GM18861 (cell line): ENCODE data around the gene NKD2.
"Not testable (repeated sequence)": the region's sequence is repeated elsewhere in the genome, so short reads cannot be mapped to it uniquely, and the experiment has no call there.

Experiments used
- ATAC-seq: cut with Tn5 transposase; IDR thresholded peaks from one replicate; pipeline ENCODE4 v1.9.1; 2021; ENCODE audit not compliant: unreplicated experiment

NKD2 gene

GRCh38 chr5:1055896-1056610 lies 47.5 kb downstream of the NKD2 start:
- ATAC-seq = no peak

DNA sequence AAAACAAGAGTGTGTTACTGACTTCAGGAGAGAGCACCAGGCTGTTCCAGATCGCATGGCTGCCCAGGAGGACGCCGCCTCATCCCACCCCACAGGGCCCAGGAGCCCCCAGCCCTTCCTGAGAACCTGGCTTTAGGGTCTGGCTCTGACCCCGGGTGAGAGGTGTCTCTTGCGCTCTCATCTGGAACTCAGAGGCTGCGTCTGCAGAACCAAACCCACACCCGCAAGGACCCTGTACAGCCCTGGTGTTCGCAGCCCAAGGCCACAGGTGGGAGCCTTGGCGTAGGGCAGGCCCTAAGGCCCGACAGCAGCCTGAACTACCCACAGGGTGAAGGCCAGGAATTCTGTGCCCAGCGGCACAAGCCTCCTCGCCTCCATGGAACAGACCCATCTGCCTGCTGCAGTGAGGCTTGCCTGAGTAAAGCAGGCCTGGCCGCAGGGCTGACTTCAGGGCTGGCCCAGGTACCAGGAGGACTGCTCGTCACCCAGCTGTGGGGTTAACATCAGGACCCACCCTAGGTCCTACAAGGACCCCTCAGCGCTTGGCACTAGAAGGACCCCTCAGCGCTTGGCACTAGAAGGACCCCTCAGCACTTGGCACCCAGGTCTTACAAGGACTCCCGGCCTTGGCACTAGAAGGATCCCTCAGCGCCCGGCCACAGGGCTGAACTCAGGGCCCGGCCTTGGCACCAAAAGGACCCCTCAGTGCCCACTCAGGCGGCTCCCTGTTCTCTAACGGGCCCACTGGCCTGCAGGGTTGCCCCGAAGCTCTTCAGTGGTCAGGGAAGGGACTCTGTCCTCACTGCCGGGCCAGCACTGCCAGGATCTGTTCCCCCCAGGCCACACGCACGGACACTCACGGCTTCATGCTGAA lies 48.2 kb downstream of the NKD2 start:
- no peak for ATAC-seq

GRCh38 chr5:1057485-1058082 lies 49.0 kb downstream of the NKD2 start:
- no peak for ATAC-seq

GRCh38 chr5:1058083-1058945 lies 49.7 kb downstream of the NKD2 start:
- no peak for ATAC-seq

DNA sequence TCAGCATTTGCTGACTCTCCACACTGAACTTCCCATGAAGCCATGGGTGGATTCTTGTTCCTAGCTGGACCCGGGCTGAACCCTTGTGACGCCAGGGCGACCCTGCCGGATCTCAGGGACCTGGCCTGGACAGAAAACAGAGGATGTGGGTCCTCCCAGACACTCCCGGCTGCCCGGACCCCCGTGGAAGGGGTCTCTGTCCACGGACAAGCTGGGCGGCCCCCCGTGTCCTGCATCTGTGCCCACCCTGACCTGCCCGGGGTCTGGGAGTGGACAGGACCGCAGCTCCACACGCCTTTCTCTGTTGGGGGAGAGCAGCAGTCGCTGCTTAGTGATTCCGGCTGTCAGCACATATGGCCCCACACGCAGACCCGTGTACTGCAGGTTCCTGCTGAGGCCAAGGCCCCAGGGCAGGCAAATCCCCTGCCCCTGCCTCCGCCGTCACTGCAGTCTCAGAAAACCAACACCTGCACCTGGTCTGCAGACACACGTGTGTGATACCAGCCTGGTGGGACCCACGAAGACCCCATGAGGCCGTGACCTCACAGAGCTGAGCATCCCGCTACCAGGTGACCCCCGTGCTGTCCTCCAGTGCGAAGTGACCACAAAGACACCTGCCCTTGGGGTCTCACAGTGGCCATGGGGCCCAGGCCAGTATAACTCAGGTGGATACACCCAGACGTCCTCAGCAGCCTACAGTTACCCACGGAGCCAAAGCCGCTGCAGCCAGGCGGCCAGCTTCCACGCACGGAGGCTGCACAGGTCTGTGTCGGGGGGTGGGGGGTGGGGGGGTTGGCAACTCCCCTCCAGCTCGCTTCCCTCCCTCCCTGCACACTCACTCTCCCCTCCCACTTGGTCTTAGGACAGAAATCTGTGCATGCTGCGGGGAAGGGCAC lies 50.6 kb downstream of the NKD2 start:
- no peak for ATAC-seq

DNA sequence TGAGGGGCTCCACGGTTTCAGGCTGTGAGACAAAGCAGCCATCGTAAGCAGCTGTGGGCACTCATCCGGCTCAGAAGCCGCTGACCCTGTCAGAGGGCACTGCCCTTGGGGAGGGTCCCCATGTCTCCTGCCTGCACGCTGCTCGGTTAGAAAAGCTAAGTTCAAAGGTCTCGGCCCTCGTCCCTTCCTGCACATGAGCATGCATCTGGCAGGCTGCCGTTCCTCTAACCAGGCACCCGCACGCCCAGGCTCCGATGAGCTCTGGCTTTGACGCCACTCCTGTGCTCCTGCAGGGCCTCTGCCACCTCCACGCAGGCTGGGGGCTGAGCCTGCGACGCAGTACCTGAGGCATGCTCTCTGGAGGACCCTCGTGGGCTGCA lies 51.3 kb downstream of the NKD2 start:
- ATAC-seq = no peak

DNA sequence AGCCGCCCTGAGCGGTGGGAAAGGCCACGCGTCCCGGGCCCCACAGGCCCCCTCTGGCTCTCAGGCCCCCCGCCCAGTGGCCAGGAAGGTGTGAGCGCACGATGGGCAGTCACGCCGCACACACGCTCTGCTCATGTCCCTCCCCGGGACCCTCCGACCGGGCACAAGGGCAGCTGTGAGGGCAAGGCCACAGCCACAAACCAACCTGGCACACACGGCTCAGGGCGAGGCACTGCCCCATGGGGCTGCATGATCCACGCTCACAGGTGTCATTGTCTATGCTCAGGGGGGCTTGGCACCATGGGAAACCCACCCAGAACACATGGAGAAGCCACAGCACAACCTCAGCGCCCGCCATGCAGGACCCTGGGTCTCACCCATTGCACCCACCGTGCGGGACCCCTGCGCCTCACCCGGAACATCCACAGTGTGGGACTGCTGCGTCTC lies 52.0 kb downstream of the NKD2 start:
- no peak for ATAC-seq

- ATAC-seq = not testable (repeated sequence)
These were observed 52.7 kb downstream of the NKD2 start for GRCh38 chr5:1061292-1061691.

DNA sequence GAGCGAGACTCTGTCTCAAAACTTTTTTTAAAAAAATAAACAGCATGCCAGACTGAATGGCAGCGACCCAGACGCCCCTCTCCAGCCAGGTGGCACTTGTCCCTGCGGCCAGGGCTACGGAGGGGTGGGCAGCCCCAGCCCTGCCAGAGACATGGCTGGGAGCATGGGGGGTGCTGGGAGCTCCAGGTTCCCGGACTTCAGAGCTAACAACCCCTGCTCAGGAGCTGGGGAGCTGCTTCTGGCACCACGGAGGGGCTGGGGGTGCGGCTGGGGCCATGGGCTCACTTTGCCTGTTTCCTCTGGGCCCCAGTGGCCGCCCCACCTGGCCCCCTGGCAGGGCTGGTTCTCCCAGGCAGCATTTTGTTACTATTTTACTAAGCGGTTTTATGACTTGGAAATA lies 53.3 kb downstream of the NKD2 start:
- no peak for ATAC-seq

DNA sequence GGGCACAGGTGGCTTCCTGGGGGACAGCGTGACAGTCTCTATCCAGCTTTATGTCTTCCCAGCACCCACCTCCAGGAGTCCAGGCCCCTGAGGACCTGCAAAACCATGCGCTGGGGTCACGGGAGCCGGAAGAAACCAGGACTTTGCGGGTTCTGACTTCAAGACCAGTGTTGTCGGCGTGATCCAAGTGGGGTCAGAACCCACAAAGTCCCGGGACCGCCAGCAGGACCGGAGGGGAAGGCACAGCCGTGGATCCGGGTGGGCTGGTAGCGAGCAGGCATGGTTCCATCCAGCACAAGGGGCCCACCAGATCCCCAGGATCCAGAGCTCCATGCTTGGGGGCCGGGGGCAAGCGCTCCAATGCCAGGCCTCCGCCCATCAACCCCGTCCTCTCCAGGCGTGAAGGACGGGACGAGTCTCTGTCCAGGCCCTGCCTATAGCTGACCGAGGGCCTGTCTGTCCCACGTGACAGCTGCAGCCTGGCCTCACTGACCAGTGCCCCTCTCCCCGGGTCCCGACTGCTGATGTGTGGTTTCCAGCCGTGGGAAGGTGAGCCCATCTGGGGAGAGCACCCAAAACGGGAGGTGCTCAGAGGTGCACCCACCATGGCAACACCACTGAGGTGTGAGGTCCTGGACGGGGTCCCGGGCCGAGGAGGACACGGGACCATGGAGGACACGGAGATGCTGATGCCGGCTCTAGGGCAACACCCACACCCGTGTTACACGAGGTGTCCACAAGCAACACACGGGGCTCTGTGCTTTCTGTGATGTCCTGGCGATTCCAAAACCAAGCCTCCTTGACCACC lies 54.4 kb downstream of the NKD2 start:
- ATAC-seq = no peak

DNA sequence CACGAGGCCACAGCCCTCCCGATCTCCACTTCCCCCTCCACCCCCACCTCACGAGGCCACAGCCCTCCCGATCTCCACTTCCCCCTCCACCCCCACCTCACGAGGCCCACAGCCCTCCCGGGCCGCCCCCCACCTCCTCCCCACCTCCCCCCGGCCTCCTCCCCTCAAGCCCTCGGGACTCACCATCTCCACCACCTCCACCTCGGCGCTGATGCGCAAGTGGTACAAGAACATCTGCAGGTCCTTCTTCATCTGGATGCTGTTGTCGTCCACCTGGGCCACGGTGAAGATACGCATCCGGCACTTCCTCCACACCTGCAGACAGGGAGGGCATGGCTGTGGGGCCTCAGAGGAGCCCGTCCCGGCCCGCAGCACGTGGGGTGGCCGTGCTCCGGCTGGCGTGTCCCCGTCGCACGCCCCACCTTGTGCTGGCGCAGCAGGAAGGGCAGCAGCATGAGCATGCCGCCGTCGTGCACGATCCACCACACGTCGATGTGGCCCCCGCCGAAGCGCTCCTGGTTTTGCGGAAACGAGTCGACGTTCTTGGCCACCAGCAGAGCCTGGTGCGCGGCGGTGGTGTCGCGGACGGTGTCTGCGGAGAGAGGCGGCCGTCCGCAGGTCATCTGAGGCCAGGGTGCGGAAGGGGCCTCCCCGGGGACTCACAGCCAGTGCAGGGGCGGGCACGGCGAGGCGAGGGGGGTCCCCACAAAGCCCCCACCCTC lies 55.2 kb downstream of the NKD2 start:
- no peak for ATAC-seq

DNA sequence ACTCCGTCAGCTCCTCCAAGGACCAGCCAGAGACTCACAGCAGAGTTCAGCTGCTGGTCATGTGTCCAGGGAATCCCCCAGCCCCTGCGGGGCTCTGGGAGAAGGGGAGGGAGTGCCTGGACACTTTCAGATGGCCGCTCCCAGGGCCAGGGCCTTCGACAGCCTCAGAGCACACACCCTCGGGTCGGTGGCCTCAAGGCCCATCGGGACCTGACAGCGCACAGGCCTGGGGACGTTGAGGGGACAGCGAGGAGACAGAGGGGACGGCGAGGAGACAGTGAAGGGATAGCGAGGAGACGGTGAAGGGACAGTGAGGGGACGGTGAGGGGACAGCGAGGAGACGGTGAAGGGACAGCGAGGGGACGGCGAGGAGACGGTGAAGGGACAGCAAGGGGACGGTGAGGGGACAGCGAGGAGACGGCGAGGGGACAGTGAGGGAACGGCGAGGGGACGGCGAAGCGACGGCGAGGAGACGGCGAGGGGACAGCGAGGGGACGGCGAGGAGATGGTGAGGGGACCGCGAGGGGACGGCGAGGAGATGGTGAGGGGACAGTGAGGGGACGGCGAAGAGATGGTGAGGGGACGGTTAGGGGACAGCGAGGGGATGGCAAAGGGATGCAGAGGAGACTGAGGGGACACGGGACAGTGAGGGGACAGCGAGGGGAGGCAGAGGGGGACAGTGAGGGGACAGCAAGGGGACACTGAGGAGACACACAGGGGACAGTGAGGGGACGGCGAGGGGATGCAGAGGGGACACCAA lies 56.0 kb downstream of the NKD2 start:
- ATAC-seq = no peak

DNA sequence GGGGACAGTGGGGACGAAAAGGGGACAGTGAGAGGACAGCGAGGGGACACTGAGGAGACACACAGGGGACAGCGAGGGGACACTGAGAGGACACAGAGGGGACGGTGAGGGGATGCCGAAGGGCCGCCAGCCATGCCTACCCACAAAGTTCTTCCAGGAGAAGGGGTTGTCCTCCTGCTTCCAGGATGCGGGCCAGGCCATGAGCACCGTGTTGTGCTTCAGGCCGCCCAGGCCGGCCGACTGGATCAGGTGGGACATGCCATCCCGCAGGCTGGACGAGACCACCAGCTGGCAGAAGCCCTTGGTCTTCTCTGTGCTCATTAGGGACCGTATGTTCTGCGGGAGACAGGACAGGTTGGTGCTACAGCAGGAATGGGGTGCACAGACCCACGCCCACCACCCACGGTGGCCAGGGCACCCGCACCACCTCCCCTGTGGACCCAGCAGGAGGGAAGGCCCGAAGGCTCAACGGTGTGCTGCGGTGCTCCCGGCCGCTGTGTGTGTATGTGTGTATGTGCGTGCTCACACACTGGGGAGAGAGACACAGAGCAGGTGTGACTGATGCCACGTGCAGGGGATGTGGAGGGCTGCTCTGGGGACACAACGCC lies 56.6 kb downstream of the NKD2 start:
- no peak for ATAC-seq

- no peak for ATAC-seq
These were observed 57.5 kb downstream of the NKD2 start for GRCh38 chr5:1065891-1066650.

- no peak for ATAC-seq
These were observed 58.1 kb downstream of the NKD2 start for GRCh38 chr5:1066676-1067075.
